Suprapubic skin (tissue), 3 donors: ENCODE data around the gene IQCK.

Experiments used
- EP300 ChIP-seq: sonication (generic); formaldehyde crosslinking; IDR thresholded peaks from one replicate; pipeline ENCODE4 v1.6.1; 2017; ENCODE audit warnings: antibody characterized with exemption
- POLR2A ChIP-seq, 2 donors: fragments of 450-650 bp; IDR thresholded peaks; one replicate each; pipeline ENCODE4 v1.6.1; 2017; ENCODE audit warnings: antibody characterized with exemption in 2 of 2, mild to moderate bottlenecking in 2 of 2, moderate library complexity in 2 of 2
- TF ChIP-seq, protein P1 (sequence below), 2 donors: fragments of 200-600 bp in 1 of 2; fragments of 450-650 bp in 1 of 2; sonication (generic) in 1 of 2; IDR thresholded peaks; one replicate each; pipeline ENCODE4 v1.5.1; 2016 to 2019; ENCODE audit warnings: antibody characterized with exemption in 2 of 2, mild to moderate bottlenecking in 1 of 2, moderate library complexity in 1 of 2

DNA sequence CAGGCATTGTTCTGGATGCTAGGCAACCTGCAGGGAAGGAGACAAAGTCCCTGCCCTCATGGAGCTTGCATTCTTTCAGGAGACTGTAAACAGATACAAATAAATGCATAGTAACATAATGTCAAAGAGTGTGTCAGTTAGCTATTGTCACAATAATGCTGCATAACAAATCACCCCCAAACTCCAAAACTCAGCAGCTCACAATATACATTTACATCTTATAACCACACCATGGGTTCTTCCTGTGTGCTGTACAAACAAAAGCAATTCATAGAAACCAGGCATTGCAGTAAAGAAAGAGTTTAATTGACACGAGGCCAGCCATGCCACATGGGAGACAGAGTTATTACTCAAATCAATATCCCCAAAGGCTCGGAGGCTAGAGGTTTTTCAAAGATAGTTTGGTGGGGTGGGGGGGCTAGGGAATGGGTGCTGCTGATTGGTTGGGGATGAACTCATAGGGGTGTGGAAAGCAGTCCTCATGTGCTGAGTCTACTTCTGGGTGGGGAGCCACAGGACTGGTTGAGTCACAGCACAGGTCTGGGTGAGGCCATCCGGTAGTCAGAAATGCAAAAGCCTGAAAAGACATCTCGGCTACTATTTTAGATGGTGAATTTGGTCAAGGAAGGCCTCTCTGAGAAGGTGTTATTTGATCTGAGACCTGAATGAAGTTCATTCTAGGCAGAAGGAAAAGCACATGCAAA lies 87.5 kb downstream of the IQCK start:
- TF ChIP-seq POLR2A (IDR thresholded peaks at IDR 0.05) (no peak), EP300 (no peak)
- TF ChIP-seq, protein P1, sequence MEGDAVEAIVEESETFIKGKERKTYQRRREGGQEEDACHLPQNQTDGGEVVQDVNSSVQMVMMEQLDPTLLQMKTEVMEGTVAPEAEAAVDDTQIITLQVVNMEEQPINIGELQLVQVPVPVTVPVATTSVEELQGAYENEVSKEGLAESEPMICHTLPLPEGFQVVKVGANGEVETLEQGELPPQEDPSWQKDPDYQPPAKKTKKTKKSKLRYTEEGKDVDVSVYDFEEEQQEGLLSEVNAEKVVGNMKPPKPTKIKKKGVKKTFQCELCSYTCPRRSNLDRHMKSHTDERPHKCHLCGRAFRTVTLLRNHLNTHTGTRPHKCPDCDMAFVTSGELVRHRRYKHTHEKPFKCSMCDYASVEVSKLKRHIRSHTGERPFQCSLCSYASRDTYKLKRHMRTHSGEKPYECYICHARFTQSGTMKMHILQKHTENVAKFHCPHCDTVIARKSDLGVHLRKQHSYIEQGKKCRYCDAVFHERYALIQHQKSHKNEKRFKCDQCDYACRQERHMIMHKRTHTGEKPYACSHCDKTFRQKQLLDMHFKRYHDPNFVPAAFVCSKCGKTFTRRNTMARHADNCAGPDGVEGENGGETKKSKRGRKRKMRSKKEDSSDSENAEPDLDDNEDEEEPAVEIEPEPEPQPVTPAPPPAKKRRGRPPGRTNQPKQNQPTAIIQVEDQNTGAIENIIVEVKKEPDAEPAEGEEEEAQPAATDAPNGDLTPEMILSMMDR (IDR thresholded peaks at IDR 0.05): no peak
